HEK293 (cell line): Measurements from ENCODE around the gene NXT1.

ENCODE experiments used
- CTCF ChIA-PET: fragments of 350-600 bp; formaldehyde crosslinking; extraction: SDS; loops from one replicate; lab custom pipeline; 2021; ENCODE audit warnings: antibody characterized with exemption; lab: Yijun Ruan, JAX
- POLR2A ChIA-PET: fragments of 300-600 bp; formaldehyde crosslinking; extraction: SDS; loops from one replicate; lab custom pipeline; 2020; ENCODE audit warnings: antibody characterized with exemption, inconsistent platforms; lab: Yijun Ruan, JAX
- H3K27ac ChIP-seq: fragments of 200-500 bp; sonication (Bioruptor generic); 2 replicates; pipeline ENCODE4 v1.5.1; 2014; ENCODE audit warnings: low read depth, low read length, control low read depth, inconsistent platforms; ENCODE audit errors: extremely low read depth
- H3K36me3 ChIP-seq, 2 experiments: fragments of 200-500 bp in 1 of 2; sonication (Bioruptor generic) in 1 of 2; 1 replicate in 1 of 2; 2 replicates in 1 of 2; pipeline ENCODE4 v1.5.1; 2014 to 2017; ENCODE audit warnings: inconsistent platforms in 2 of 2, low read length in 2 of 2; ENCODE audit not compliant: control insufficient read depth in 2 of 2, insufficient read depth in 1 of 2
- H3K4me1 ChIP-seq: fragments of 200-500 bp; sonication (Bioruptor generic); 2 replicates; pipeline ENCODE4 v1.5.1; 2014; ENCODE audit warnings: mild to moderate bottlenecking, low read length, inconsistent platforms; ENCODE audit not compliant: control insufficient read depth, insufficient read depth
- H3K4me3 ChIP-seq: 2 replicates; pipeline ENCODE4 v1.5.1; 2011; ENCODE audit warnings: low read depth, mild to moderate bottlenecking, control low read depth, low read length, moderate library complexity
- H3K9me3 ChIP-seq: fragments of 200-500 bp; sonication (Bioruptor generic); 2 replicates; pipeline ENCODE4 v1.5.1; 2014; ENCODE audit warnings: low read depth, low read length, inconsistent platforms; ENCODE audit not compliant: control insufficient read depth, insufficient read depth
- ATF2 ChIP-seq: fragments of 450-650 bp; formaldehyde crosslinking; IDR thresholded peaks from 2 replicates; pipeline ENCODE4 v1.5.1; 2016; ENCODE audit warnings: missing biosample characterization, missing genetic modification characterization, low read depth
- KLF9 ChIP-seq: fragments of 450-650 bp; formaldehyde crosslinking; IDR thresholded peaks from 2 replicates; pipeline ENCODE4 v1.5.1; 2016; ENCODE audit warnings: missing biosample characterization, missing genetic modification characterization, low read depth
- SP7 ChIP-seq: fragments of 450-650 bp; formaldehyde crosslinking; IDR thresholded peaks from 2 replicates; pipeline ENCODE4 v1.5.1; 2016; ENCODE audit warnings: missing biosample characterization, missing genetic modification characterization
- WT1 ChIP-seq: fragments of 450-650 bp; formaldehyde crosslinking; IDR thresholded peaks from 2 replicates; pipeline ENCODE4 v1.5.1; 2016; ENCODE audit warnings: missing biosample characterization, missing genetic modification characterization
- ZFP3 ChIP-seq: fragments of 450-650 bp; formaldehyde crosslinking; IDR thresholded peaks from 2 replicates; pipeline ENCODE4 v1.5.1; 2016; ENCODE audit warnings: low read depth, missing biosample characterization, missing genetic modification characterization
- ZNF18 ChIP-seq: fragments of 450-650 bp; formaldehyde crosslinking; IDR thresholded peaks from 2 replicates; pipeline ENCODE4 v1.5.1; 2016; ENCODE audit warnings: missing biosample characterization, missing genetic modification characterization
- ZNF184 ChIP-seq: fragments of 450-650 bp; IDR thresholded peaks from 2 replicates; pipeline ENCODE4 v1.5.1; 2018; ENCODE audit warnings: missing biosample characterization, mild to moderate bottlenecking, missing genetic modification characterization
- ZNF280D ChIP-seq: fragments of 450-650 bp; formaldehyde crosslinking; IDR thresholded peaks from 2 replicates; pipeline ENCODE4 v1.5.1; 2016; ENCODE audit warnings: missing biosample characterization, missing genetic modification characterization
- ZNF394 ChIP-seq: fragments of 450-650 bp; formaldehyde crosslinking; IDR thresholded peaks from 2 replicates; pipeline ENCODE4 v1.5.1; 2016; ENCODE audit warnings: missing biosample characterization, missing genetic modification characterization, mild to moderate bottlenecking, moderate library complexity, borderline replicate concordance
- ZNF639 ChIP-seq: fragments of 450-650 bp; formaldehyde crosslinking; IDR thresholded peaks from 2 replicates; pipeline ENCODE4 v1.5.1; 2016; ENCODE audit warnings: missing biosample characterization, missing genetic modification characterization
- ZNF777 ChIP-seq: fragments of 450-650 bp; formaldehyde crosslinking; IDR thresholded peaks from 2 replicates; pipeline ENCODE4 v1.5.1; 2017; ENCODE audit warnings: missing biosample characterization, missing genetic modification characterization, borderline replicate concordance

Gene NXT1

DNA sequence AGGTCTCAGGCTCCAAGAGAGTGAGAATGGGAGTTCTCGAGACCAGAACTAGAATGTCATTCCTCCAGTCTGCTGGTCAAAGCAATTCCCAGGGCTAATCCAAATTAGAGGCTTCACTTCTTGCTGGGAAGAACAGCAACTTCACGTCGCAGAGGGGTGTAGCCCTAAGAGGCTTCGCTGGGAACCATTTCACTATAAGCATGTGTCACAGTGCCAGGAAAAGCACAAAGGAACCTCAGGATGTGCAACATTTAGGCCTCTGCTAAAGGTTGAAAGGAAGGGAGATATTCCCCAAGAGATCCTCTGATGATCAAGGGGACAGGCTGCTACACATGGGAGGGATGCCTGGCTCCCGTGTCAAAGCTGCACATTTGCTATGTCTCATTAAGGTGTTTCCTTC, 35.9 kb upstream of the NXT1 start:
- ChIA-PET CTCF (no interaction called here), POLR2A (no interaction called here)
- H3K27ac ChIP-seq = no peak overlapping the region
- no peak overlapping the region for H3K4me3 ChIP-seq
- no peaks in the 10 kb centered on the region for H3K4me1 ChIP-seq
- H3K9me3 ChIP-seq = no peaks in the 10 kb centered on the region
- TF ChIP-seq ZNF184 (tag by site-specific recombination) (no peak), SP7 (tag by site-specific recombination) (no peak), WT1 (no peak), ATF2 (tag by site-specific recombination) (no peak), ZNF280D (tag by site-specific recombination) (no peak)
- H3K36me3 ChIP-seq = no peaks in the 10 kb centered on the region

DNA sequence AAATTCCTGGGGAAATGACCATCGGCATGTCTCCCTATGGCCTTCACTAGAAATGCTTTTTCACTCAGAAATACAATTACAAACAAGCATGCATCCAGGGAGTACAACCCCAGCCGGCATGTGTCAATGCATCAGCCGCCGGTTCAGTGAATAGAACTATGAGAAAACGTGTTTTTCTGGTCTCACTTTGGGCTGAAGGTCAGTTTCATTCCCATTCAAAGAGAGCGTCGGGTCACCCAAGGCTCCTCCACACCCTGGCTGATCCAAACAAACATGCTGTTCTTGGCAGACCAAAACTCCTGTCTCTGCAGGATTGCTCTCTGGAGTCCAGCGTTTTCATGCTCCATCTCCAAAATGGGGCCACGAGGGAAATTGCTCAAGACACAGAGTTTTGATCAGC, 35.5 kb upstream of the NXT1 start:
- Histone ChIP-seq H3K4me1 (no peaks in the 10 kb centered on the region), H3K9me3 (no peaks in the 10 kb centered on the region), H3K27ac (no peak overlapping the region), H3K4me3 (no peak overlapping the region), H3K36me3 (no peaks in the 10 kb centered on the region)
- ChIA-PET POLR2A (no interaction called here), CTCF (no interaction called here)
- TF ChIP-seq ZFP3 (tag by site-specific recombination) = no peak
- no peak for TF ChIP-seq KLF9

DNA sequence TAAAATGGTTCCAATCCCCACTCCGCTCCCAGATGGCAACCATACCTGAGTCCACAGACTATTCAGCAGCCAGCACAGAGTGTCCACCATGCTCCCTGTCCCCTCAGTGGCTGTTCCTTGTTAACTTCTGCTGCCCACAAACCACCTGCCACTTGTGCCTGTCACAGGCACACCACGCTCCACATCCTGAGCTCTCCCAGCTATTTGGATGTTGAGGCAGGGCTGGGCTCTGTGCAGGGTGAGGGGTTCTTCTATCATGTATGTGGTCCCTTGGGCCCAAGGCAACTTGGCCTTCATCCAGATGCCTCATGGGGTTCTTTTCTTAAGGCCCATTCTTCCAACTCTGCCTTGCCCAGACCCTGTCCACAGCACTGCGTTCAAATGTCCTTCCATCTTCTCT, 34.0 kb upstream of the NXT1 start:
- ChIA-PET POLR2A (no interaction called here), CTCF (interaction anchor here (0.6 kb wide), 1 partner anchor 14 kb away, joined by 3 read pairs; no protein-coding TSS in a partner anchor)
- Histone ChIP-seq H3K4me3 (no peak overlapping the region), H3K9me3 (no peaks in the 10 kb centered on the region), H3K27ac (no peak overlapping the region), H3K4me1 (no peaks in the 10 kb centered on the region), H3K36me3 (no peaks in the 10 kb centered on the region)
- TF ChIP-seq ZNF18 (tag by site-specific recombination) (no peak), ZNF639 (tag by site-specific recombination) (no peak), ZNF394 (tag by site-specific recombination) (no peak), ZNF777 (tag by site-specific recombination) (no peak)
